AG04450 (cell line): ENCODE measurements around the gene NT5C3B. TPM values are rescaled to one million over a fixed set of nuclear protein-coding genes. Genes with fewer than 3 reads are reported as not detected.
"Not testable (repeated sequence)": the region's sequence is repeated elsewhere in the genome, so short reads cannot be mapped to it uniquely, and the experiment has no call there.

Experiments
- CTCF ChIA-PET: fragments of 300-600, 350-600 bp; formaldehyde crosslinking; extraction: SDS; loops from one replicate; lab custom pipeline; 2022; ENCODE audit warnings: antibody characterized with exemption, inconsistent platforms; lab: Charles Lee
- POLR2A ChIA-PET: fragments of 350-600 bp; formaldehyde crosslinking; extraction: SDS; loops from one replicate; lab custom pipeline; 2021; ENCODE audit warnings: antibody characterized with exemption, inconsistent platforms; lab: Yijun Ruan, JAX
- DNase-seq: peaks from one replicate; pipeline ENCODE4 v3.0.0-alpha.2; 2011; ENCODE audit warnings: low read depth, low spot score
- H3K27ac ChIP-seq: one replicate; pipeline ENCODE4 v1.5.1; 2012; ENCODE audit warnings: low read depth, low read length, control low read depth
- H3K27me3 ChIP-seq: one replicate; pipeline ENCODE4 v1.6.0; 2012; ENCODE audit warnings: low read length; ENCODE audit not compliant: control insufficient read depth, insufficient read depth
- H3K4me3 ChIP-seq: 2 replicates; pipeline ENCODE4 v1.5.1; 2011; ENCODE audit warnings: mild to moderate bottlenecking, low read depth, low read length, control low read depth
- H3K9me3 ChIP-seq: 2 replicates; pipeline ENCODE4 v1.5.1; 2012; ENCODE audit warnings: low read length; ENCODE audit not compliant: control insufficient read depth, insufficient read depth
- polyA minus RNA-seq: library from RNA; depleted of rRNA, polyadenylated mRNA; stranded (reverse); fragments of >200 nt; gene quantifications from 2 replicates; pipeline ENCODE4 v1.2.3, GENCODE V29; 2011; rRNA and poly(A)+ RNA removed
- polyA plus RNA-seq: library from polyadenylated mRNA; depleted of rRNA; stranded (reverse); fragments of >200 nt; gene quantifications from 2 replicates; pipeline ENCODE4 v1.2.3, GENCODE V29; 2011; rRNA removed
- TF ChIP-seq, protein P1 (sequence below): IDR thresholded peaks from 2 replicates; pipeline ENCODE4 v1.5.1; 2011; ENCODE audit warnings: low read depth, low read length, control low read depth, inconsistent platforms

Gene NT5C3B
- polyA plus RNA-seq (97.4 and 106 TPM in 2 replicates), polyA minus RNA-seq (46.1 and 49.6 TPM in 2 replicates)

DNA sequence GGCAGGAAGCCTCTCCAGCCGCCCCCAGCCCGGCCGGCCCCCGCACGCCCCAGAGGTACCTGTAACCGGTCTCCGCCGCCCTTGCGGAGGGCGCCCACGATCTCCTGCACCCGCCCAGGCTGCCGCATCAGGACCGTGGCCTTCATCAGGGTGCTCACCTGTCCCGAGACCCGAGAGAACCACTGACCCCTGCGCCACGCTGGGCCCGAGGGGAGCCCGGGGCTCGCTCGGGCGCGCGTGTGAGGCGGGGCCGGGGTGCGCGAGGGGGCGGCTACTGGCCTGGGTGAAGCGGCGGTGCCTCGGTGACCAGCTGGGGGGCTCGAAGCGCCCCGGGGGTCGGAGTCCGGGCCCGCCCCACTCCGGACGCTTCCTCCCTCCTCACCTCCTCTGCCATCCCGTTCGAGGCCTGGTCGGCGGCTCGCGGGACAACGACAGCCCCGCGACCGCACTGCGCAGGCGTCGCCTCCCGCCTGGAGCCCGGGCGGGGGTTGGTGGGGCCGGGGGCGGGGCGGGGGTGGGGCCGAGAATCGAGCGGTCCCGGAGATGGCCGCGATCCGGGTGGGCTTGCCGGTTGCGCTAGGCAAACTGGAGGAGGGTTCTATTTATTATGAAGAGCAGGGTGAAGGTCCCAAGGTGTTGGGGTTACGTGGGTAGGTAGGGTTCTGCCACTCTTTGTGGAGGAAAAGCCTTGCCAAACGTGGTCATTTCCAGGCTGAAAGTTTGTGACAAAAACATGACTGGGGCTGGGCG is at the start of gene NT5C3B:
Gene NT5C3B, minus strand, starts transcription at position 433 of the 750 bp plus-strand sequence. Its CDS starts 39 bp downstream, at position 394.
- ChIA-PET POLR2A (no interaction called here), CTCF (no interaction called here)

DNA sequence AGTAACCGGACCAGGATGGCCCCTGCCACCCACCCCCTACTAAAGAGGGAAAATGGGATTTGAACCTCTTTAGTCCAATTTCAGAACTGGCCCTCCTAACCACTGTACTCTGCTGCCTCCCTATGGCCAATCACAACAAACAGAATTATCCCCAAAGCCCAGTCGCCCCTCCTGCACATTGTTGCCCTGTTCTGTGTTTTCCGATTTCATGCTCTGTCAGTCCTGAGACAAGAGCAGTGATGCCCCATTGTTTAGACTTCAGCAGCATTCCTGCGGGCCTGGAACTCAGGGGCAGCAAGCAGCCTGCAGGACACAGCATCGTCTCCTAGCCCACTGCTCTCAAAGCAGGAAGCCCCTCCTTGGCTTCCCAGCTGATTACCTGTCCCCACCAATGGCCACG is 49.7 kb upstream of the NT5C3B start:
- H3K27ac ChIP-seq, result no peak overlapping the region
- TF ChIP-seq, protein P1, sequence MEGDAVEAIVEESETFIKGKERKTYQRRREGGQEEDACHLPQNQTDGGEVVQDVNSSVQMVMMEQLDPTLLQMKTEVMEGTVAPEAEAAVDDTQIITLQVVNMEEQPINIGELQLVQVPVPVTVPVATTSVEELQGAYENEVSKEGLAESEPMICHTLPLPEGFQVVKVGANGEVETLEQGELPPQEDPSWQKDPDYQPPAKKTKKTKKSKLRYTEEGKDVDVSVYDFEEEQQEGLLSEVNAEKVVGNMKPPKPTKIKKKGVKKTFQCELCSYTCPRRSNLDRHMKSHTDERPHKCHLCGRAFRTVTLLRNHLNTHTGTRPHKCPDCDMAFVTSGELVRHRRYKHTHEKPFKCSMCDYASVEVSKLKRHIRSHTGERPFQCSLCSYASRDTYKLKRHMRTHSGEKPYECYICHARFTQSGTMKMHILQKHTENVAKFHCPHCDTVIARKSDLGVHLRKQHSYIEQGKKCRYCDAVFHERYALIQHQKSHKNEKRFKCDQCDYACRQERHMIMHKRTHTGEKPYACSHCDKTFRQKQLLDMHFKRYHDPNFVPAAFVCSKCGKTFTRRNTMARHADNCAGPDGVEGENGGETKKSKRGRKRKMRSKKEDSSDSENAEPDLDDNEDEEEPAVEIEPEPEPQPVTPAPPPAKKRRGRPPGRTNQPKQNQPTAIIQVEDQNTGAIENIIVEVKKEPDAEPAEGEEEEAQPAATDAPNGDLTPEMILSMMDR, result 0 out of 2 replicates have a peak, but pooled peaks have one; percentile 22
- ChIA-PET POLR2A (no interaction called here), CTCF (no interaction called here)
- H3K9me3 ChIP-seq, result no peaks in the 10 kb centered on the region
- DNase-seq, result no peak
- no peaks in the 10 kb centered on the region for H3K27me3 ChIP-seq
- no peak overlapping the region for H3K4me3 ChIP-seq

More for the DNA sequence above, at the start of gene NT5C3B:
- Histone ChIP-seq H3K27me3 (no peaks in the 10 kb centered on the region), H3K9me3 (no peaks in the 10 kb centered on the region), H3K27ac (no peak within 1 kb of the TSS), H3K4me3 (peak within 1 kb of the TSS; percentile 79)
- TF ChIP-seq, protein P1, result no peak
- no peak for DNase-seq

- POLR2A ChIA-PET, result no interaction called here
- DNase-seq, result no peak
- TF ChIP-seq, protein P1, result no peak
- no peaks in the 10 kb centered on the region for H3K9me3 ChIP-seq
- no peak overlapping the region for H3K27ac ChIP-seq
- no peaks in the 10 kb centered on the region for H3K27me3 ChIP-seq
- no peak overlapping the region for H3K4me3 ChIP-seq
- CTCF ChIA-PET, result no interaction called here
Observed at GRCh38 chr17:41882756-41883155, 46.7 kb upstream of the NT5C3B start.

- no peaks in the 10 kb centered on the region for H3K9me3 ChIP-seq
- POLR2A ChIA-PET, result no interaction called here
- no peak overlapping the region for H3K27ac ChIP-seq
- no peak overlapping the region for H3K4me3 ChIP-seq
- no peak for DNase-seq
- TF ChIP-seq, protein P1, result no peak
- CTCF ChIA-PET, result no interaction called here
- H3K27me3 ChIP-seq, result no peaks in the 10 kb centered on the region
Observed at GRCh38 chr17:41880130-41880529, 44.1 kb upstream of the NT5C3B start.

GRCh38 chr17:41874293-41874670 is 38.2 kb upstream of the NT5C3B start:
- CTCF ChIA-PET, POLR2A ChIA-PET, H3K27ac ChIP-seq, DNase-seq, H3K9me3 ChIP-seq, H3K4me3 ChIP-seq, H3K27me3 ChIP-seq: not testable (repeated sequence)
